GM12875 (cell line): Measurements from ENCODE around the gene COMMD9.

ENCODE experiments used
- H3K4me3 ChIP-seq: one replicate; pipeline ENCODE4 v1.5.1; 2011; ENCODE audit warnings: low read depth, low read length, control low read depth
- TF ChIP-seq, protein P1 (sequence below): IDR thresholded peaks from 2 replicates; pipeline ENCODE4 v1.5.1; 2011; ENCODE audit warnings: low read depth, mild to moderate bottlenecking, control low read depth, inconsistent platforms, low read length, moderate library complexity, borderline replicate concordance; ENCODE audit not compliant: insufficient read depth

Gene COMMD9

DNA sequence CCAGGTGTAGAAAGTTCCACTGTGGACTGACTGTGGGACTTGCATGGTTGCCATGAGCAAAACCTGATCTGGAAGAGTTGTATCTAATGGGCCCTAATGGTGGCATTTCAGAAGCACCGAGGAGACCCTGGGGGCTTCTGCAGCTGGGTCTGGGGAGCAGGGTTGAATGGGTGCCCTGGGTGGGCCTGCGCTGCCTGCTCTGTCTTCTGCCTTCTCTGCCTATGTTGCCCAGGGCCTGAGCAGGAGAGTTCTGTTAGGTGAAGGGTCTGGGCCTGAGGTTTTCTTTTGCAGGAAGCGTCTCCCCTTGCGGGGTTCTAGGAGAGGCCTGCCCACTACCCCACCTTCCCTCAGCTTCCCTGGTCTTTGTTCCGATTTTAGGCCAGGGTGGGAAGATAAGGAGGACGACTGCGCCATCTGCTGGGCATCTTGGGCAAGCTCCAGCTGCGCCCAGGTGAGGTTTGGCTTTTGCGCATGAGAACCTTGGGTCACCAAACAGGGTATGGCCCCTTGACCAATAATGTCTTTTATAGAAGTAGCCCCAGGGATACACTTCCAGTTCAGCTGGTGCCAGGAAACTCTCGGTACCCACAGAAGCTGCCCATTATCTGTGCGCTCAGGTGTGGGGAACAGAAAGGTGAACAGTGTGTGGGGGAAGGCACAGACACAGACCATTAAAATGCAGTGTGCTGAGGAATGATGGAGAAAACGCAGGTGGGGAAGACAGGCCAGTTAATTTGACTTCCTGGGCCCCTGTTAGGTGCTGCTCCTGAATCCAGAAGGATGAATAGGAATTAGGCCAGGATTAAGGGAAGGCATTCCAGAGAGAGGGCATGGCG, 23.2 kb downstream of the COMMD9 start:
- TF ChIP-seq, protein P1, sequence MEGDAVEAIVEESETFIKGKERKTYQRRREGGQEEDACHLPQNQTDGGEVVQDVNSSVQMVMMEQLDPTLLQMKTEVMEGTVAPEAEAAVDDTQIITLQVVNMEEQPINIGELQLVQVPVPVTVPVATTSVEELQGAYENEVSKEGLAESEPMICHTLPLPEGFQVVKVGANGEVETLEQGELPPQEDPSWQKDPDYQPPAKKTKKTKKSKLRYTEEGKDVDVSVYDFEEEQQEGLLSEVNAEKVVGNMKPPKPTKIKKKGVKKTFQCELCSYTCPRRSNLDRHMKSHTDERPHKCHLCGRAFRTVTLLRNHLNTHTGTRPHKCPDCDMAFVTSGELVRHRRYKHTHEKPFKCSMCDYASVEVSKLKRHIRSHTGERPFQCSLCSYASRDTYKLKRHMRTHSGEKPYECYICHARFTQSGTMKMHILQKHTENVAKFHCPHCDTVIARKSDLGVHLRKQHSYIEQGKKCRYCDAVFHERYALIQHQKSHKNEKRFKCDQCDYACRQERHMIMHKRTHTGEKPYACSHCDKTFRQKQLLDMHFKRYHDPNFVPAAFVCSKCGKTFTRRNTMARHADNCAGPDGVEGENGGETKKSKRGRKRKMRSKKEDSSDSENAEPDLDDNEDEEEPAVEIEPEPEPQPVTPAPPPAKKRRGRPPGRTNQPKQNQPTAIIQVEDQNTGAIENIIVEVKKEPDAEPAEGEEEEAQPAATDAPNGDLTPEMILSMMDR: peak; percentile 86
- H3K4me3 ChIP-seq: no peak overlapping the region

GRCh38 chr11:36264973-36265344, 24.3 kb downstream of the COMMD9 start:
- TF ChIP-seq, protein P1: no peak

DNA sequence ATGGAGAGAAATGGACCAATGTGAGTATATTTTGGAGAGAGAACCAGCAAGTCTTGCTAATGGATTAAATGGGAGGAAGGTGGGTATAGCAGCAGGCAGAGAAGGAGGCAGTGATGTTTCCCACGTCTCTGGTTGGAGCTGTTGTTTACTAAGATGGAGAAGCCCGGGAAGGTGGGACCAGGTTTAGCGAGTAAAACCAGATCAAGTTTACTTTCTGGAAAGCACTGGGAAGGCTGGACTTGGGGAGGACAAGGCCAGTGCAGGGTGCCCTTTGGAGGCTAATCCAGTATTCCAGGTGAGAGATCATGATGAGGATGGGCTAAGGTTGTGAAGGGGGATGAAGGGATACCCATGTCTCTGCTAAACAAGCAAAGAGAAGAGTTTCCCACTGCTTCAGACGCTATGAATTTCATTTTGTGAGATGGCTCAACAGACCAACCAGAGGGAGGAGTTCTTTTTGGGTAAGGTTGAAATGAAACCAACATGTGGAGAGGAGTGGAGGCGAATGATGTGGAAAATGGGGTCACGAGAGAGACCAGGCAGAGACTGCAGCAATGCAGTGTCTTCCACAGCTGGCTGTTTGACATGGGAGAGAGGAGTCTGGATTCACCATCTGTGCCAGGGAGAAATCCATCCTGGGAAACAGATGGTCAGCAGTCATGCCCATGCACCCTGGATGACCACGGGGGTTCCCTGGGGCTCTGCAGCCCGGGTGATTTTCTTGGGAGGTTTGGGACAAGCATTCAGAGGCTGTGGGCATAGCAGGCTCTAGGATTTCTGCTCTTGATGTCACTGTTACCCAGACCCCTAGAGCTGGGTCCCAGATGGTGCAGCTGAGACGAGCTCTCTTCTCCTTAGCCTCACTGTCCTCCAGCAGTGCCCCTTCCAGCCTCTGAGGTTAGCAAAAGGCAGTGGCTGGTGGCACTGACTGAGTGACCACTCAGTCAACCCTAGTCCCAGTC, 24.9 kb downstream of the COMMD9 start:
- H3K4me3 ChIP-seq: no peak overlapping the region
- TF ChIP-seq, protein P1: no peak

More at GRCh38 chr11:36264973-36265344, 24.3 kb downstream of the COMMD9 start:
- H3K4me3 ChIP-seq: no peak overlapping the region

DNA sequence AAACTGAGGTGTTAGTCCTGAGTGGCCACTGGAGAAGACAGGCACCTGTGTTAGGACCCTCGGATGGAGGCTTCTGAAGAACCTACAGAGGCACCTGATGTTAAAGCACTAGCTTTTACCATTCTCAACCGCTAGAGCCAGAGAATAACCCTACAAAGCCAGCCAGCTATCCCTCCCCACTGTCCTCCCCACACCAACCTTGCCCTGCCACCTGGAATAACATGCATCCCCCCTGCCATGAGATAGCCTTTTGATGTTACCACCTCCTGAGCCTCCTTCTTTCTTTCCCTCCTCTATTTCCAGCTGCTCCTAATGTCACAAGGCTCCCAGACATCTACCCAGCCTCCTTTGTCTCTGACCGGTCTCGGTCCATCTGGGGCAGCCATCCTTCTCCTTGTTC, 28.1 kb downstream of the COMMD9 start:
- H3K4me3 ChIP-seq: no peak overlapping the region
- TF ChIP-seq, protein P1: no peak

DNA sequence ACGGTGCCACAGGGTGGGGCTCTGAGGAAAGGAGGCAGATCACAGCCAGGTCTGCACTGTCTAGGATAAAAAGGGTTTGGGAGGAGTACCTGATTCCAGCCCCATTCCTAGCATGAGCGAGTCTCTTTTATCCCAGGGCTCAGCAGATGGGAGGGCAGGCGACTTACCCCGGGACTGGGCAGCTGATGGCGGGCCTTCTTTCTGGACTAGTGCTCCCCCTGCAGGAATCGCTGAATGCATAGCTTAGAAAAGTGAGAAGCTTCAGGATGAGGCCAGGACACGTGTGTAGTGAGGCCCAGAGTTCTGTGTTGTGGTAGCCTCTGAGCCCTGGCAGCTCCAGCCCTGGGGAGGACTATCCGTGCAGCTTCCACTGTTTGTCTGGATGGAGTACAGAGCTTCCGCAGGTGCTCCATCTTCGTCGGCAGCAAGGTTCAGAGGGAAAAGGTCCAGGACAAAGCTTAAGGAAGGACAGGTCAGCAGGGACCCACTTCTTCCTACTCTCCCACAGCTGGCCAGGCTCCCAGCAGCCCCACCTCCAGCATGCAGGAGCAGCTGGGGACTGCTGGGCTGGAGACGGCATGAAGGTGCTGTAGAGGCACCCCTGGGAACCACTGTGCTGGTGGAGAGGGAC, 30.4 kb downstream of the COMMD9 start:
- TF ChIP-seq, protein P1: peak; percentile 58; the same call in 1 of the 2 replicates
- H3K4me3 ChIP-seq: no peak overlapping the region

- TF ChIP-seq, protein P1: no peak
- H3K4me3 ChIP-seq: no peak overlapping the region
These were observed 31.9 kb downstream of the COMMD9 start for GRCh38 chr11:36257351-36257750.
